NB4 (cell line): Measurements from ENCODE around the gene ZBTB46.

Experiments used
- DNase-seq: peaks from one replicate; pipeline ENCODE4 v3.0.0; 2010; ENCODE audit warnings: low read depth
- H3K4me3 ChIP-seq: one replicate; pipeline ENCODE4 v1.5.1; 2011; ENCODE audit warnings: mild to moderate bottlenecking, low read depth, low read length, moderate library complexity
- MYC ChIP-seq: IDR thresholded peaks from 2 replicates; pipeline ENCODE4 v1.6.1; 2011; ENCODE audit warnings: low read depth, low read length
- POLR2A ChIP-seq: IDR thresholded peaks from 2 replicates; pipeline ENCODE4 v1.6.1; 2011; ENCODE audit warnings: mild to moderate bottlenecking; ENCODE audit not compliant: insufficient read length; ENCODE audit errors: extremely low read depth
- TF ChIP-seq, protein P1 (sequence below): IDR thresholded peaks from 2 replicates; pipeline ENCODE4 v1.6.1; 2011; ENCODE audit warnings: low read depth, low read length
- TF ChIP-seq, protein P2 (sequence below): IDR thresholded peaks from one replicate; pipeline ENCODE4 v1.5.1; 2012; ENCODE audit warnings: low read depth, low read length

Gene ZBTB46

DNA sequence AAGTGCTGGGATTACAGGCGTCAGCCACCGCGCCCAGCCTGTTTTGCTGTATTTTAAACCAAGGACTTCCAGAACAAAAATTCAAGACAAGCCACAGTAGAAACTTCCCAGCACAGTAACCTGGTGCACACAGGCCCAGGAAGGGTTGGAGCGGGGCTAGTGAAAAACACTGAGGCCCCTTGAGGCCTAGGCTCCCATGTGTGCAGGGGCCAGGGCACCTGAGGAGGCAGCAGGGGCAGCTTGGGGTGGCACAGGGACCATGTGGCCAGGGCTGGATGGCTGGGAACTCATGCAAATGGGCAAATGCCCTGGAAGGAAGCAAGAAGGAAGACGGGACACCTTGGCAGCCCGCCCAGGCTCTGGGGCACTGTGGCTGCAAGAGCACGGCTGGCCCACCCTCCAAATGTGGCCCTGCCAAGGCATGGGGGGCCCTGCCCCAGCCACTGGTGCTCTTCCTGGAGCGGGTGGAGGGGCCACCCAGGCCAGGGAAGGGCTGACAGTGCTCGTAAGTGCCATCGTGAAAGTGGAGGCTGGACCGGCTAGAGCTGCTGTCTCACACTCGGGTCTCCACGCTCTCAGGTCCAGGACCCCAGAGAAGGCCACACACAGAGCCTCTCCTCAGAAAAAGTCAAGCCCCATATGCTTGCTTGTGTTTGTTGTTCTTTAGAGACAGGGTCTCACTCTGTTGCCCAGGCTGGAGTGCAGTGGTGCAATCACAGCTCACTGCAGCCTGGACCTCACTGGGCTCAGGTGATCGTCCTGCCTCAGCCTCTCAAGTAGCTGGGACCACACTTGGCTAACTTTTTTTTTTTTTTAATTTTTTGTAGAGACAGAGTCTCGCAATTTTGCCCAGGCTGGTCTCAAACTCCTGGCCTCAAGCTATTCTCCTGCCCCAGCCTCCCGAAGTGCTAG lies 81.2 kb downstream of the ZBTB46 start:
- TF ChIP-seq, protein P1, sequence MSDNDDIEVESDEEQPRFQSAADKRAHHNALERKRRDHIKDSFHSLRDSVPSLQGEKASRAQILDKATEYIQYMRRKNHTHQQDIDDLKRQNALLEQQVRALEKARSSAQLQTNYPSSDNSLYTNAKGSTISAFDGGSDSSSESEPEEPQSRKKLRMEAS: no peak
- TF ChIP-seq, protein P2, sequence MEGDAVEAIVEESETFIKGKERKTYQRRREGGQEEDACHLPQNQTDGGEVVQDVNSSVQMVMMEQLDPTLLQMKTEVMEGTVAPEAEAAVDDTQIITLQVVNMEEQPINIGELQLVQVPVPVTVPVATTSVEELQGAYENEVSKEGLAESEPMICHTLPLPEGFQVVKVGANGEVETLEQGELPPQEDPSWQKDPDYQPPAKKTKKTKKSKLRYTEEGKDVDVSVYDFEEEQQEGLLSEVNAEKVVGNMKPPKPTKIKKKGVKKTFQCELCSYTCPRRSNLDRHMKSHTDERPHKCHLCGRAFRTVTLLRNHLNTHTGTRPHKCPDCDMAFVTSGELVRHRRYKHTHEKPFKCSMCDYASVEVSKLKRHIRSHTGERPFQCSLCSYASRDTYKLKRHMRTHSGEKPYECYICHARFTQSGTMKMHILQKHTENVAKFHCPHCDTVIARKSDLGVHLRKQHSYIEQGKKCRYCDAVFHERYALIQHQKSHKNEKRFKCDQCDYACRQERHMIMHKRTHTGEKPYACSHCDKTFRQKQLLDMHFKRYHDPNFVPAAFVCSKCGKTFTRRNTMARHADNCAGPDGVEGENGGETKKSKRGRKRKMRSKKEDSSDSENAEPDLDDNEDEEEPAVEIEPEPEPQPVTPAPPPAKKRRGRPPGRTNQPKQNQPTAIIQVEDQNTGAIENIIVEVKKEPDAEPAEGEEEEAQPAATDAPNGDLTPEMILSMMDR: no peak
- TF ChIP-seq POLR2A (no peak), MYC (no peak)
- no peak for DNase-seq
- no peak overlapping the region for H3K4me3 ChIP-seq

DNA sequence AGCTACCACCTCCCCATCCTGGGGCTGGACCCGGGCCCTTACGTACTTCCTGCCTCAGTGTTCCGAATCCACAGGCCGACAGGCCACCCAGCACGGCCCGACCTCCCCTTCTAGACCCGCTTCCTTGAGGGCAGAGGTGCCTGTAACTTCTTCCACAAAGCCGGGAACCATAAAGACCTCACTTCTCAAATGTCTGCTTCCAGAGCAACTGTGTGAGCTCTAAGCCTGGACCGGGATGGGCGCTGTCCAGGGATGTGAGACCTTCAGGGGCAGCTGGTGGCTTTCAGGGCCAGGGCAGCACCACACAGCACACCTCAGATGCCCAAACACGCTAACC lies 82.2 kb downstream of the ZBTB46 start:
- TF ChIP-seq, protein P2: no peak
- no peak for TF ChIP-seq MYC
- no peak for TF ChIP-seq POLR2A
- TF ChIP-seq, protein P1: no peak
- DNase-seq: no peak
- no peak overlapping the region for H3K4me3 ChIP-seq

DNA sequence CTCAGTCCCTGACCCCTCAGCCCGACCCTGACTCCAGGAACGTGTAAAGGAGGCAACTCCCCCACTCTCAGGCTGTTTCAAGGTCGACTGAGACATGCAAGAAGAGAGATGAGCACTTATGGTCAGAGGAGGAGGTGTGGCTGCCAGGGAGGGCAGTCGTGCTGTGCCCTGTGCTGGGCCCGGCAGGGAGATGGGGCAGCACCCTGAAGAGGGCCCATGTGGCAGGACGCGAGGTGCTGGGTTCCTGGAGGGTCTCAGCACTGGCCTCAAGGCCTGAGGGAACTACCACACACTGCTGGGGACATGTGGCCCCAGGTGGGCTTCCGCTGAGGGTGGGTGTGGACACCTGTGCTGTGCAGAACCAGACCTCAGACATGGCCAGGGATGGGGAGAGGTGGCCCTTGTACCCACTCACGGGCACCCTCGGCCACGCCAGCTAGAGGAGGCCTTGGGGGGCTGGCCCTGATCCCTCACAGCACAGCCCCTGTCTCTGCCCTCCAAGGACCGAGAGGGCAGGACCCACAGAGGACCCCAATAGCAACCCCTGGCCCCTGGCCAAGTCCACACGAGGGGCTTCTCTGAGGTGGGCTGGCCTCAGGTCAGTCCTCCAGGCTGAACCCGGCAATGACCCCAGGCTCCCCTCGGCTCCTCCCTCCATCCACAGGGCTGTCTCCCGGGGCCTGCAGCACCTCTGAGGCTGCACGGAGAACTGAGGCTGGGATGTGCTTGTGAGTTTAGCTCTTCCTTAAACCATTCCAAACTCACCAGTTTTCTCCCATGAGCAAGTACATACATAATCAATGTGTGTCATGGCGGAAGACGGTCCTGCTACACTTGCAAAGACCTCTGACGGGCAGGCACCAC lies 82.8 kb downstream of the ZBTB46 start:
- DNase-seq: peak; percentile 2

DNA sequence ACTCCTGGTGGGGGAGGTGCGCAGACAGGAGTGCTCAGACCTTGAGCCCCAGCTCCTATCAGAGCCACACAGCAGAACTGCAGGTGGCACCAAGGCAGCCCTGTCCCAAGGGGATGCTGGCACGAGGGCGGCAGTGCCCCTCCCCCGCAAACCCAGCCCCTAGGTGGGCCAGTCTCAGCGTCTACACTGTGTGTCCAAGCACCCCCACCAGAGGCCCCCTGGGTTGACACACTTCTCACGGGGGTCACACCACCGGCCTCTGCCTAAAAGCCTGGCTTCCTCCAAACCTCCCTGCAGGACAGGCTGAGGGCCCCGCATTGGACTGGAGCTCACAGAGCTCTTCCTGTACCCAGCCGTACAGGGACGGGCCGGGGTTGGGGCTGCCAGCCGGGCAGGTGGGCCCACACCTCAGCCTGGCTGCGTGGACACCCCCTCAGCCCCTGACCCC lies 83.4 kb downstream of the ZBTB46 start:
- DNase-seq: no peak
- TF ChIP-seq, protein P1: no peak
- TF ChIP-seq POLR2A (no peak), MYC (no peak)
- TF ChIP-seq, protein P2: no peak
- no peak overlapping the region for H3K4me3 ChIP-seq

More for the DNA sequence above, 82.8 kb downstream of the ZBTB46 start:
- TF ChIP-seq, protein P1: no peak
- TF ChIP-seq, protein P2: no peak
- TF ChIP-seq POLR2A: no peak
- no peak for TF ChIP-seq MYC
- H3K4me3 ChIP-seq: no peak overlapping the region

DNA sequence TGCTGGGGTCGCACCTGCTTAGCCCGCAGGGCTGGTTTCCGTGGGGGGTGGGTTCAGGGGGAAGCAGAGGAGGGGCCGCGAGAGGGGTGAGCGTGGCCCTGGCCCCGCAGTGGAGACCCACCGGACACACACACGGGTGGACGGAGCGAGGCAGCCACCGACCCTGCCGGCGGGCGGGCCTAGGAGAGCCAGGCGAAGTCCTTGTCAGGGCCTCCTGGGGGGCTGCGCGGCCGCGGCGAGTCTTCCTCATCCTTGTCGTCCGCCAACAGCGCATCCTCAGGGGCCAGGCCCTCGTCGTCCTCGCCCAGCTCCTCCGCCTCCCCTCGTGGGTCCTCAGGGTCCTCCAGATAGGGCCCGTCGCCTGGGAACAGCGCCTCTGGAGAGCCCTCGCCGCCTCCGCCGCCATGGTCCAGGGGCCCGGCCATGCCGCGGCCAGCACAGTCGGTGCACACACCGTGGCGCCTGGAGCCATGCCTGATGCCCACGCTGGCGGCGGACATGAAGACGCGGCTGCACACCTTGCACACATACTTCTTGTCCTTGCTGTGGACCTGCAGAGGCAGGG lies 84.2 kb downstream of the ZBTB46 start:
- H3K4me3 ChIP-seq: no peak overlapping the region
- no peak for DNase-seq
- TF ChIP-seq MYC (no peak), POLR2A (no peak)
- TF ChIP-seq, protein P2: no peak
- TF ChIP-seq, protein P1: no peak
